ENCODE measurements around the gene PDE7B. TPM values are rescaled to one million over a fixed set of nuclear protein-coding genes. Genes with fewer than 3 reads are reported as not detected.
A peak's percentile ranks its signal among the peaks of the same experiment; 100 is the strongest.

Gene PDE7B
- total and polyA plus RNA-seq, 8 donors: 1.3 to 4.7 (median 3.6) TPM

GRCh38 chr6:135839121-135839520, 12.4 kb upstream of the PDE7B start:
- intact Hi-C loops (cut with DNase I): no loop called here
- Histone ChIP-seq H3K36me3 (no peaks in the 10 kb centered on the region), H3K4me3 (no peak overlapping the region), H3K9me3 (no peaks in the 10 kb centered on the region), H3K4me1 (no peaks in the 10 kb centered on the region), H3K27me3 (no peaks in the 10 kb centered on the region), H3K27ac (no peak overlapping the region)
- no peak for DNase-seq
- ATAC-seq: no peak
- no peak for TF ChIP-seq CTCF (IDR thresholded peaks at IDR 0.05)

- no peak for ATAC-seq
- TF ChIP-seq CTCF (IDR thresholded peaks at IDR 0.05): no peak
Measured at GRCh38 chr6:135842618-135843392, 8.7 kb upstream of the PDE7B start.

GRCh38 chr6:135850882-135851281, 619 bp upstream of the PDE7B start:
- Histone ChIP-seq H3K27ac (peak overlapping the region in 1 of 2 donors; percentile 55), H3K36me3 (no peaks in the 10 kb centered on the region), H3K27me3 (no peaks in the 10 kb centered on the region), H3K9me3 (no peaks in the 10 kb centered on the region), H3K4me1 (peaks cover 4 to 17% of the 10 kb centered on the region in 2 donors), H3K4me3 (no peak overlapping the region)
- no peak for TF ChIP-seq CTCF (IDR thresholded peaks at IDR 0.05)
- no peak for DNase-seq
- intact Hi-C loops (cut with DNase I): no loop called here
- ATAC-seq: no peak

More at GRCh38 chr6:135842618-135843392, 8.7 kb upstream of the PDE7B start:
- Histone ChIP-seq H3K27ac (no peak overlapping the region), H3K4me3 (no peak overlapping the region), H3K4me1 (no peaks in the 10 kb centered on the region), H3K9me3 (no peaks in the 10 kb centered on the region), H3K36me3 (no peaks in the 10 kb centered on the region), H3K27me3 (no peaks in the 10 kb centered on the region)
- intact Hi-C loops (cut with DNase I): no loop called here
- no peak for DNase-seq

GRCh38 chr6:135852746-135853145, 1.2 kb downstream of the PDE7B start:
- DNase-seq (no peak), ATAC-seq (no peak)
- Histone ChIP-seq H3K27ac (no peak overlapping the region), H3K4me1 (peaks cover 4 to 17% of the 10 kb centered on the region in 2 donors), H3K9me3 (no peaks in the 10 kb centered on the region), H3K4me3 (no peak overlapping the region), H3K27me3 (no peaks in the 10 kb centered on the region), H3K36me3 (no peaks in the 10 kb centered on the region)
- no peak for TF ChIP-seq CTCF (IDR thresholded peaks at IDR 0.05)
- intact Hi-C loops (cut with DNase I): no loop called here

- Histone ChIP-seq H3K27ac (no peak overlapping the region), H3K4me1 (peaks cover 4 to 17% of the 10 kb centered on the region in 2 donors), H3K9me3 (no peaks in the 10 kb centered on the region), H3K27me3 (no peaks in the 10 kb centered on the region), H3K4me3 (no peak overlapping the region), H3K36me3 (no peaks in the 10 kb centered on the region)
- no peak for TF ChIP-seq CTCF (IDR thresholded peaks at IDR 0.05)
- intact Hi-C loops (cut with DNase I): no loop called here
- no peak for DNase-seq
- no peak for ATAC-seq
Measured at GRCh38 chr6:135853227-135853626, 1.7 kb downstream of the PDE7B start.
